ENCODE results near the gene TRIM40.

The TRIM40 gene

GRCh38 chr6:30103872-30104179 is 32.1 kb upstream of the TRIM40 start:
- H4K20me1 ChIP-seq (ENCODE audit: insufficient read depth, low read length): no peaks in the 10 kb centered on the region
- H3K9me3 ChIP-seq (replicated peaks; ENCODE audit: insufficient read depth, low read length): no peaks in the 10 kb centered on the region
- no peaks in the 10 kb centered on the region for H3K9me2 ChIP-seq (replicated peaks; ENCODE audit: insufficient read depth, low read length)
- peak overlapping the region; percentile 94 for H2AFZ ChIP-seq (ENCODE audit: low read length)
- H3K9ac ChIP-seq (ENCODE audit: low read length): peak overlapping the region; percentile 36; the same call in 1 of the 2 replicates
- peaks cover 15% of the 10 kb centered on the region for H3F3A ChIP-seq (ENCODE audit: insufficient read depth, low read length)
- no peak for DNase-seq
- H3K27me3 ChIP-seq (replicated peaks; ENCODE audit: insufficient read depth, low read length): peaks cover 26% of the 10 kb centered on the region
- no peak for TF ChIP-seq EZH2 (optimal IDR thresholded peaks at IDR 0.05; ENCODE audit: low read depth, low read length)
- TF ChIP-seq EZH2phosphoT487 (IDR thresholded peaks at IDR 0.05; ENCODE audit: low read length): no peak
- TF ChIP-seq CTCF (IDR thresholded peaks at IDR 0.05; ENCODE audit: low read length): no peak
- no peak overlapping the region for H3K27ac ChIP-seq (ENCODE audit: low read length)
- peak overlapping the region; percentile 64 for H3K4me3 ChIP-seq (ENCODE audit: low read length)
- H3K79me2 ChIP-seq (ENCODE audit: low read length): no peaks in the 10 kb centered on the region
- no peaks in the 10 kb centered on the region for H3K36me3 ChIP-seq (replicated peaks; ENCODE audit: insufficient read depth, low read length)
- peaks cover 15% of the 10 kb centered on the region for H3K4me1 ChIP-seq (ENCODE audit: low read length)
- peak overlapping the region; percentile 100 for H3K4me2 ChIP-seq (ENCODE audit: low read depth, low read length)

- no peak overlapping the region for H3K9ac ChIP-seq (ENCODE audit: low read length)
- H2AFZ ChIP-seq (ENCODE audit: low read length): no peak overlapping the region
- no peaks in the 10 kb centered on the region for H3K36me3 ChIP-seq (replicated peaks; ENCODE audit: insufficient read depth, low read length)
- H3K9me3 ChIP-seq (replicated peaks; ENCODE audit: insufficient read depth, low read length): no peaks in the 10 kb centered on the region
- H3K79me2 ChIP-seq (ENCODE audit: low read length): no peaks in the 10 kb centered on the region
- peaks cover 15% of the 10 kb centered on the region for H3K4me1 ChIP-seq (ENCODE audit: low read length)
- DNase-seq: no peak
- H3K9me2 ChIP-seq (replicated peaks; ENCODE audit: insufficient read depth, low read length): no peaks in the 10 kb centered on the region
- no peaks in the 10 kb centered on the region for H4K20me1 ChIP-seq (ENCODE audit: insufficient read depth, low read length)
- H3F3A ChIP-seq (ENCODE audit: insufficient read depth, low read length): peaks cover 15% of the 10 kb centered on the region
- no peak overlapping the region for H3K4me2 ChIP-seq (ENCODE audit: low read depth, low read length)
- H3K27ac ChIP-seq (ENCODE audit: low read length): no peak overlapping the region
- TF ChIP-seq EZH2phosphoT487 (IDR thresholded peaks at IDR 0.05; ENCODE audit: low read length): no peak
- no peak for TF ChIP-seq CTCF (IDR thresholded peaks at IDR 0.05; ENCODE audit: low read length)
- no peak for TF ChIP-seq EZH2 (optimal IDR thresholded peaks at IDR 0.05; ENCODE audit: low read depth, low read length)
- H3K27me3 ChIP-seq (replicated peaks; ENCODE audit: insufficient read depth, low read length): peaks cover 20% of the 10 kb centered on the region
- no peak overlapping the region for H3K4me3 ChIP-seq (ENCODE audit: low read length)
These were observed 31.3 kb upstream of the TRIM40 start for GRCh38 chr6:30104661-30105060.

GRCh38 chr6:30111266-30111856 is 24.6 kb upstream of the TRIM40 start:
- Histone ChIP-seq H3K4me1 (ENCODE audit: low read length) (peaks cover 13% of the 10 kb centered on the region), H4K20me1 (ENCODE audit: insufficient read depth, low read length) (no peaks in the 10 kb centered on the region), H2AFZ (ENCODE audit: low read length) (no peak overlapping the region), H3K9ac (ENCODE audit: low read length) (no peak overlapping the region), H3K9me3 (replicated peaks; ENCODE audit: insufficient read depth, low read length) (no peaks in the 10 kb centered on the region), H3K4me2 (ENCODE audit: low read depth, low read length) (no peak overlapping the region), H3K27me3 (replicated peaks; ENCODE audit: insufficient read depth, low read length) (no peaks in the 10 kb centered on the region), H3K4me3 (ENCODE audit: low read length) (no peak overlapping the region), H3K79me2 (ENCODE audit: low read length) (no peaks in the 10 kb centered on the region), H3K9me2 (replicated peaks; ENCODE audit: insufficient read depth, low read length) (no peaks in the 10 kb centered on the region), H3K27ac (ENCODE audit: low read length) (no peak overlapping the region), H3F3A (ENCODE audit: insufficient read depth, low read length) (peaks cover 9% of the 10 kb centered on the region; the same call in 1 of the 2 replicates), H3K36me3 (replicated peaks; ENCODE audit: insufficient read depth, low read length) (no peaks in the 10 kb centered on the region)
- no peak for DNase-seq
- TF ChIP-seq CTCF (IDR thresholded peaks at IDR 0.05; ENCODE audit: low read length) (no peak), EZH2 (optimal IDR thresholded peaks at IDR 0.05; ENCODE audit: low read depth, low read length) (no peak), EZH2phosphoT487 (IDR thresholded peaks at IDR 0.05; ENCODE audit: low read length) (no peak)

Measured in MM.1S (cell line).